HEK293T (cell line): Measurements from ENCODE around the gene FLACC1.
"Not testable (repeated sequence)": the region's sequence is repeated elsewhere in the genome, so short reads cannot be mapped to it uniquely, and the experiment has no call there.

Experiments used
- CTCF ChIA-PET: fragments of 350-600 bp; formaldehyde crosslinking; extraction: SDS; loops from one replicate; lab custom pipeline; 2021; ENCODE audit warnings: antibody characterized with exemption, inconsistent platforms; lab: Yijun Ruan, JAX
- POLR2A ChIA-PET: fragments of 350-600 bp; formaldehyde crosslinking; extraction: SDS; loops from one replicate; lab custom pipeline; 2020; ENCODE audit warnings: antibody characterized with exemption, inconsistent platforms; lab: Yijun Ruan, JAX
- DNase-seq: peaks from one replicate; pipeline ENCODE4 v3.0.0; 2012; ENCODE audit warnings: mixed read lengths; ENCODE audit errors: extremely low spot score
- ARNT ChIP-seq: fragments of 450-650 bp; IDR thresholded peaks from 2 replicates; pipeline ENCODE4 v1.6.1; 2017; ENCODE audit warnings: mild to moderate bottlenecking
- BHLHE40 ChIP-seq: fragments of 450-650 bp; IDR thresholded peaks from 2 replicates; pipeline ENCODE4 v1.6.1; 2016; ENCODE audit warnings: mild to moderate bottlenecking, moderate library complexity, borderline replicate concordance
- CTBP1 ChIP-seq: fragments of 450-650 bp; IDR thresholded peaks from 2 replicates; pipeline ENCODE4 v1.6.1; 2016; ENCODE audit warnings: borderline replicate concordance
- ELF4 ChIP-seq: fragments of 450-650 bp; IDR thresholded peaks from 2 replicates; pipeline ENCODE4 v1.6.1; 2017; ENCODE audit warnings: antibody characterized with exemption
- FOXA1 ChIP-seq: fragments of 450-650 bp; IDR thresholded peaks from 2 replicates; pipeline ENCODE4 v1.6.1; 2016; ENCODE audit warnings: mild to moderate bottlenecking
- FOXK2 ChIP-seq: fragments of 450-650 bp; IDR thresholded peaks from 2 replicates; pipeline ENCODE4 v1.6.1; 2016; ENCODE audit warnings: mild to moderate bottlenecking
- FOXM1 ChIP-seq: fragments of 450-650 bp; IDR thresholded peaks from 2 replicates; pipeline ENCODE4 v1.6.1; 2017; ENCODE audit warnings: mild to moderate bottlenecking, borderline replicate concordance
- HDGF ChIP-seq: fragments of 450-650 bp; IDR thresholded peaks from 2 replicates; pipeline ENCODE4 v1.6.1; 2017; ENCODE audit warnings: antibody characterized with exemption, borderline replicate concordance
- L3MBTL2 ChIP-seq: fragments of 450-650 bp; conservative IDR thresholded peaks from 2 replicates; pipeline ENCODE4 v1.6.1; 2016; ENCODE audit warnings: mild to moderate bottlenecking
- LEF1 ChIP-seq: fragments of 450-650 bp; IDR thresholded peaks from 2 replicates; pipeline ENCODE4 v1.6.1; 2017; ENCODE audit warnings: mild to moderate bottlenecking, borderline replicate concordance
- NFRKB ChIP-seq: fragments of 450-650 bp; IDR thresholded peaks from 2 replicates; pipeline ENCODE4 v1.6.1; 2016; ENCODE audit warnings: mild to moderate bottlenecking, moderate library complexity
- PKNOX1 ChIP-seq: fragments of 450-650 bp; IDR thresholded peaks from 2 replicates; pipeline ENCODE4 v1.6.1; 2016
- SP1 ChIP-seq: fragments of 450-650 bp; IDR thresholded peaks from 2 replicates; pipeline ENCODE4 v1.6.1; 2017
- SUZ12 ChIP-seq: fragments of 450-650 bp; IDR thresholded peaks from 2 replicates; pipeline ENCODE4 v1.6.1; 2016; ENCODE audit warnings: mild to moderate bottlenecking
- TARDBP ChIP-seq: fragments of 450-650 bp; IDR thresholded peaks from 2 replicates; pipeline ENCODE4 v1.6.1; 2016
- ZNF384 ChIP-seq: fragments of 450-650 bp; IDR thresholded peaks from 2 replicates; pipeline ENCODE4 v1.6.1; 2016

FLACC1 gene

GRCh38 chr2:201298462-201299052 is 58.6 kb downstream of the FLACC1 start:
- CTCF ChIA-PET: no interaction called here
- no peak for DNase-seq
- POLR2A ChIA-PET: interaction anchor here (0.5 kb wide), 1 partner anchor 36 kb away, joined by 4 read pairs; no protein-coding TSS in a partner anchor
- TF ChIP-seq TARDBP: no peak
- TF ChIP-seq L3MBTL2: no peak
- TF ChIP-seq FOXM1: no peak
- no peak for TF ChIP-seq FOXK2
- no peak for TF ChIP-seq LEF1
- TF ChIP-seq CTBP1: no peak
- no peak for TF ChIP-seq PKNOX1
- TF ChIP-seq BHLHE40: no peak
- no peak for TF ChIP-seq ARNT
- no peak for TF ChIP-seq NFRKB
- no peak for TF ChIP-seq HDGF
- TF ChIP-seq ZNF384: no peak

GRCh38 chr2:201290457-201291148 is 66.5 kb downstream of the FLACC1 start:
- POLR2A ChIA-PET, DNase-seq, CTCF ChIA-PET: not testable (repeated sequence)

DNA sequence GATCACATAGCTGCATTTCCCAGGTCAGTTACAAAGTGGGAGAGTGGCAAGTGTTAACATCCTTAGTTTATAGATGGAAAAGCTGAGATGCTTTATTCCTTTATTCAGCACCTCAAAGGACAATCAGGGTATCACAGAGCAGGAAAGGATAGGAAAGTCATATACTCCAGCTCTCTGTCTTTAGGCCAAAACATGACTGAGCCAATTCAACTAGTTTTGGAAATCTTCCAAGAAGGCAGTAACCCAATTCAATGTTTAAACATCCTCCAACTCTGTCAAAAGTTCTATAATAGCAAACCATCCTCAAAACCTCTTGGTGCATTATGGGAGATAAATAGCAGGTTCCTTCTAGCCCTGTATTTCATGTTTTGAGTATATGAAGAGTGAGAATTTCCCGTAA is 71.6 kb downstream of the FLACC1 start:
- TF ChIP-seq SUZ12 (no peak), FOXK2 (no peak)
- POLR2A ChIA-PET: no interaction called here
- DNase-seq: no peak
- CTCF ChIA-PET: interaction anchor here (1.0 kb wide), 1 partner anchor 27 kb away, joined by 3 read pairs; no protein-coding TSS in a partner anchor

- CTCF ChIA-PET: no interaction called here
- TF ChIP-seq FOXM1 (no peak), PKNOX1 (no peak), BHLHE40 (no peak), ARNT (no peak), FOXK2 (no peak), HDGF (no peak), ZNF384 (no peak), NFRKB (no peak), LEF1 (no peak), L3MBTL2 (no peak), FOXA1 (no peak), SUZ12 (no peak), TARDBP (no peak), CTBP1 (no peak), SP1 (no peak), ELF4 (no peak)
- POLR2A ChIA-PET: no interaction called here
- no peak for DNase-seq
Observed at GRCh38 chr2:201280191-201281040, 76.7 kb downstream of the FLACC1 start.

- CTCF ChIA-PET: no interaction called here
Observed at GRCh38 chr2:201279079-201279478, 78.1 kb downstream of the FLACC1 start.

More at GRCh38 chr2:201279079-201279478, 78.1 kb downstream of the FLACC1 start:
- TF ChIP-seq FOXK2 (no peak), SP1 (no peak), LEF1 (no peak), BHLHE40 (no peak), NFRKB (no peak), CTBP1 (no peak), FOXM1 (no peak), HDGF (no peak), PKNOX1 (no peak), L3MBTL2 (no peak), SUZ12 (no peak), TARDBP (no peak), ARNT (no peak), ZNF384 (no peak), FOXA1 (no peak), ELF4 (no peak)
- POLR2A ChIA-PET: no interaction called here
- no peak for DNase-seq
